HEK293 (cell line): Measurements from ENCODE around the gene AFF1.
"Not testable (repeated sequence)": the region's sequence is repeated elsewhere in the genome, so short reads cannot be mapped to it uniquely, and the experiment has no call there.

Experiments used
- CTCF ChIA-PET: fragments of 350-600 bp; formaldehyde crosslinking; extraction: SDS; loops from one replicate; lab custom pipeline; 2021; ENCODE audit warnings: antibody characterized with exemption; lab: Yijun Ruan, JAX
- POLR2A ChIA-PET: fragments of 300-600 bp; formaldehyde crosslinking; extraction: SDS; loops from one replicate; lab custom pipeline; 2020; ENCODE audit warnings: antibody characterized with exemption, inconsistent platforms; lab: Yijun Ruan, JAX
- H3K27ac ChIP-seq: fragments of 200-500 bp; sonication (Bioruptor generic); 2 replicates; pipeline ENCODE4 v1.5.1; 2014; ENCODE audit warnings: low read depth, low read length, control low read depth, inconsistent platforms; ENCODE audit errors: extremely low read depth
- H3K36me3 ChIP-seq, 2 experiments: fragments of 200-500 bp in 1 of 2; sonication (Bioruptor generic) in 1 of 2; 1 replicate in 1 of 2; 2 replicates in 1 of 2; pipeline ENCODE4 v1.5.1; 2014 to 2017; ENCODE audit warnings: inconsistent platforms in 2 of 2, low read length in 2 of 2; ENCODE audit not compliant: control insufficient read depth in 2 of 2, insufficient read depth in 1 of 2
- H3K4me1 ChIP-seq: fragments of 200-500 bp; sonication (Bioruptor generic); 2 replicates; pipeline ENCODE4 v1.5.1; 2014; ENCODE audit warnings: mild to moderate bottlenecking, low read length, inconsistent platforms; ENCODE audit not compliant: control insufficient read depth, insufficient read depth
- H3K4me3 ChIP-seq: 2 replicates; pipeline ENCODE4 v1.5.1; 2011; ENCODE audit warnings: low read depth, mild to moderate bottlenecking, control low read depth, low read length, moderate library complexity
- H3K9me3 ChIP-seq: fragments of 200-500 bp; sonication (Bioruptor generic); 2 replicates; pipeline ENCODE4 v1.5.1; 2014; ENCODE audit warnings: low read depth, low read length, inconsistent platforms; ENCODE audit not compliant: control insufficient read depth, insufficient read depth
- FEZF1 ChIP-seq: fragments of 450-650 bp; formaldehyde crosslinking; IDR thresholded peaks from 2 replicates; pipeline ENCODE4 v1.5.1; 2016; ENCODE audit warnings: missing biosample characterization, missing genetic modification characterization
- GLI2 ChIP-seq: fragments of 450-650 bp; formaldehyde crosslinking; IDR thresholded peaks from 2 replicates; pipeline ENCODE4; 2017; ENCODE audit warnings: missing biosample characterization, missing genetic modification characterization, low read depth, borderline replicate concordance
- GLI4 ChIP-seq: fragments of 450-650 bp; formaldehyde crosslinking; IDR thresholded peaks from 2 replicates; pipeline ENCODE4 v1.5.1; 2016; ENCODE audit warnings: missing biosample characterization, missing genetic modification characterization
- HOXC10 ChIP-seq: sonication (generic); formaldehyde crosslinking; IDR thresholded peaks from 2 replicates; pipeline ENCODE4 v1.8.1; 2023; ENCODE audit warnings: mild to moderate bottlenecking, missing genetic modification reagents
- SCRT1 ChIP-seq: fragments of 450-650 bp; formaldehyde crosslinking; IDR thresholded peaks from 2 replicates; pipeline ENCODE4 v1.5.1; 2016; ENCODE audit warnings: missing biosample characterization, missing genetic modification characterization, borderline replicate concordance
- ZBTB26 ChIP-seq: fragments of 450-650 bp; formaldehyde crosslinking; optimal IDR thresholded peaks from 2 replicates; pipeline ENCODE3; 2016; ENCODE audit warnings: missing biosample characterization, mild to moderate bottlenecking, missing genetic modification characterization
- ZNF146 ChIP-seq: fragments of 450-650 bp; formaldehyde crosslinking; IDR thresholded peaks from 2 replicates; pipeline ENCODE4 v1.5.1; 2016; ENCODE audit warnings: missing biosample characterization, missing genetic modification characterization
- ZNF155 ChIP-seq: fragments of 450-650 bp; formaldehyde crosslinking; IDR thresholded peaks from 2 replicates; pipeline ENCODE4 v1.5.1; 2016; ENCODE audit warnings: missing biosample characterization, missing genetic modification characterization
- ZNF223 ChIP-seq: fragments of 450-650 bp; formaldehyde crosslinking; IDR thresholded peaks from 2 replicates; pipeline ENCODE4 v1.5.1; 2016; ENCODE audit warnings: missing biosample characterization, missing genetic modification characterization
- ZNF488 ChIP-seq: fragments of 450-650 bp; formaldehyde crosslinking; IDR thresholded peaks from 2 replicates; pipeline ENCODE4 v1.5.1; 2016; ENCODE audit warnings: missing biosample characterization, missing genetic modification characterization
- ZNF600 ChIP-seq: fragments of 450-650 bp; formaldehyde crosslinking; IDR thresholded peaks from 2 replicates; pipeline ENCODE4 v1.5.1; 2016; ENCODE audit warnings: missing biosample characterization, missing genetic modification characterization
- ZNF610 ChIP-seq: fragments of 450-650 bp; formaldehyde crosslinking; IDR thresholded peaks from 2 replicates; pipeline ENCODE4 v1.5.1; 2016; ENCODE audit warnings: missing biosample characterization, missing genetic modification characterization, borderline replicate concordance
- ZNF626 ChIP-seq: fragments of 450-650 bp; sonication (Bioruptor Pico); formaldehyde crosslinking; IDR thresholded peaks from 2 replicates; pipeline ENCODE4 v1.5.1; 2018; ENCODE audit warnings: missing biosample characterization, missing genetic modification characterization, inconsistent platforms
- ZNF670 ChIP-seq: fragments of 450-650 bp; formaldehyde crosslinking; IDR thresholded peaks from 2 replicates; pipeline ENCODE4 v1.5.1; 2016; ENCODE audit warnings: missing biosample characterization, missing genetic modification characterization, low read depth
- ZSCAN30 ChIP-seq: fragments of 450-650 bp; IDR thresholded peaks from 2 replicates; pipeline ENCODE4 v1.5.1; 2018; ENCODE audit warnings: missing biosample characterization, mild to moderate bottlenecking, missing genetic modification characterization, moderate library complexity
- TF ChIP-seq, protein P1 (sequence below): fragments of 450-650 bp; formaldehyde crosslinking; IDR thresholded peaks from 2 replicates; pipeline ENCODE4 v1.5.1; 2017; ENCODE audit warnings: missing biosample characterization, missing genetic modification characterization

Gene AFF1

DNA sequence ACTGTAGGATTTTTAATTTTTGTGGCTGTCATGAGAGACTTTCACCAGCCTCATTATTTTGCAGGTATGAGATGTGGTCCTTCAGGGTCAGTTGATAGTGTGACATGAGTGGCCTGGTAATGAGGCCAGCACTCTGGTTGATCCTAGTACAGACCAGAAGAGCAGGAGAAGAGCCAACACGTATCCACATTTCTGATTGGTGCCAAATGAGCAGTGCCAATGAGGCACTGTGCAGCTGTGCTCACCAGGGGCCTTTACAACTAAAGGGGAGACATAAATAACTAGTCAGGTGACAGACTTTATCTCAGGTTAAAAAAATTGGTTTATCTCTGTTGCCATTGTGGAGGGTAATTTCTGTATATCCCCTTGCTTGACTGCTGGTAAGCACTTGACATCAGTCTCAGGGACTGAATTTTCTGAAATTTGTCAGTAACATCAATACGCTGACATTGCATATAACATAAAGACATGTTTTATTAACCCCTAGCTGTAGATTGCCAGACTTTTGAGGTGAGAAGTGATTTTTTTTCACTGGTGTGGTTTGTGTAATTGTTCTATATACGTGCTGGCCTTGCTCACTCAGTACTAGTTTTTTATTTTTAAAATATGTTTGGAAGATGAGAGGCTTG is 101.2 kb downstream of the AFF1 start:
- no peaks in the 10 kb centered on the region for H3K9me3 ChIP-seq
- CTCF ChIA-PET, result interaction anchor here (0.6 to 0.9 kb wide), 2 partner anchors 18 to 36 kb away, joined by 3 to 5 read pairs; no protein-coding TSS in a partner anchor
- H3K27ac ChIP-seq, result no peak overlapping the region
- H3K4me3 ChIP-seq, result no peak overlapping the region
- peaks cover 14% of the 10 kb centered on the region for H3K4me1 ChIP-seq
- TF ChIP-seq GLI2 (tag by site-specific recombination) (no peak), FEZF1 (tag by site-specific recombination) (peak; percentile 74), ZNF670 (no peak), ZSCAN30 (tag by site-specific recombination) (no peak)
- TF ChIP-seq, protein P1, sequence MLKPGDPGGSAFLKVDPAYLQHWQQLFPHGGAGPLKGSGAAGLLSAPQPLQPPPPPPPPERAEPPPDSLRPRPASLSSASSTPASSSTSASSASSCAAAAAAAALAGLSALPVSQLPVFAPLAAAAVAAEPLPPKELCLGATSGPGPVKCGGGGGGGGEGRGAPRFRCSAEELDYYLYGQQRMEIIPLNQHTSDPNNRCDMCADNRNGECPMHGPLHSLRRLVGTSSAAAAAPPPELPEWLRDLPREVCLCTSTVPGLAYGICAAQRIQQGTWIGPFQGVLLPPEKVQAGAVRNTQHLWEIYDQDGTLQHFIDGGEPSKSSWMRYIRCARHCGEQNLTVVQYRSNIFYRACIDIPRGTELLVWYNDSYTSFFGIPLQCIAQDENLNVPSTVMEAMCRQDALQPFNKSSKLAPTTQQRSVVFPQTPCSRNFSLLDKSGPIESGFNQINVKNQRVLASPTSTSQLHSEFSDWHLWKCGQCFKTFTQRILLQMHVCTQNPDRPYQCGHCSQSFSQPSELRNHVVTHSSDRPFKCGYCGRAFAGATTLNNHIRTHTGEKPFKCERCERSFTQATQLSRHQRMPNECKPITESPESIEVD, result peak; percentile 57; the same call in 1 of the 2 replicates
- no peaks in the 10 kb centered on the region for H3K36me3 ChIP-seq
- POLR2A ChIA-PET, result no interaction called here

DNA sequence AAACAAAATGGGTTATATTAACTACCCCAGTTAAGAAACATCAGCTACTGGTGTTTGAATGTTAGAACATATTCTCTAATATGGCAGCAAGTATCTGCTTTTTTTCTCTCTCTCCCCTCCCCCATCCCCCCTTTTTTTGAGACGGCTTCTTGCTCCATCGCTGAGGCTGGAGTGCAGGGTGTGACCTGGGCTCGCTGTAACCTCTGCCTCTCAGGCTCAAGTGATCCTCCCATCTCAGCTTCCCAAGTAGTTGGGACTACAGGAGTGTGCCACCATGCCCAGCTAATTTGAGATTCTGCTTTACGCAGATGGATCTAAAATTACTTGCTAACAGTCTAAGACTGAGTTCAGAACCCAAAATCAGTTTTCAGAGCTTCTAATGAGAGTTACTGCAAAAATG is 101.9 kb downstream of the AFF1 start:
- peaks cover 14% of the 10 kb centered on the region for H3K4me1 ChIP-seq
- POLR2A ChIA-PET, result no interaction called here
- H3K4me3 ChIP-seq, result no peak overlapping the region
- no peaks in the 10 kb centered on the region for H3K9me3 ChIP-seq
- H3K27ac ChIP-seq, result no peak overlapping the region
- CTCF ChIA-PET, result interaction anchor here (0.6 to 0.9 kb wide), 2 partner anchors 19 to 37 kb away, joined by 3 to 5 read pairs; no protein-coding TSS in a partner anchor
- no peaks in the 10 kb centered on the region for H3K36me3 ChIP-seq
- TF ChIP-seq SCRT1 (no peak), ZNF223 (tag by site-specific recombination) (no peak), ZNF626 (no peak), ZBTB26 (tag by site-specific recombination) (no peak), ZNF488 (tag by site-specific recombination) (no peak), ZNF155 (no peak), HOXC10 (CRISPR knock-in tag) (no peak)
- TF ChIP-seq, all 188 proteins: peak for 0

GRCh38 chr4:87037171-87037570 is 102.4 kb downstream of the AFF1 start:
- H3K9me3 ChIP-seq, CTCF ChIA-PET, H3K4me3 ChIP-seq, H3K27ac ChIP-seq, H3K36me3 ChIP-seq, POLR2A ChIA-PET: not testable (repeated sequence)
- peak; percentile 78 for TF ChIP-seq ZNF600
- peaks cover 14% of the 10 kb centered on the region for H3K4me1 ChIP-seq

GRCh38 chr4:87037671-87038334 is 103.0 kb downstream of the AFF1 start:
- H3K4me1 ChIP-seq, result peaks cover 14% of the 10 kb centered on the region; the same call in 1 of the 2 replicates
- CTCF ChIA-PET, result no interaction called here
- H3K36me3 ChIP-seq, result no peaks in the 10 kb centered on the region
- POLR2A ChIA-PET, result no interaction called here
- H3K27ac ChIP-seq, result no peak overlapping the region
- no peak for TF ChIP-seq ZNF146 (tag by site-specific recombination)
- no peak for TF ChIP-seq ZNF610 (tag by site-specific recombination)
- TF ChIP-seq, protein P1, result peak; percentile 41
- TF ChIP-seq GLI4, result no peak
- no peaks in the 10 kb centered on the region for H3K9me3 ChIP-seq
- H3K4me3 ChIP-seq, result no peak overlapping the region
